ENCODE data around the gene CSN2.

The CSN2 gene, protein sequence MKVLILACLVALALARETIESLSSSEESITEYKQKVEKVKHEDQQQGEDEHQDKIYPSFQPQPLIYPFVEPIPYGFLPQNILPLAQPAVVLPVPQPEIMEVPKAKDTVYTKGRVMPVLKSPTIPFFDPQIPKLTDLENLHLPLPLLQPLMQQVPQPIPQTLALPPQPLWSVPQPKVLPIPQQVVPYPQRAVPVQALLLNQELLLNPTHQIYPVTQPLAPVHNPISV
- total RNA-seq = 0 reads per million in 9 experiments

DNA sequence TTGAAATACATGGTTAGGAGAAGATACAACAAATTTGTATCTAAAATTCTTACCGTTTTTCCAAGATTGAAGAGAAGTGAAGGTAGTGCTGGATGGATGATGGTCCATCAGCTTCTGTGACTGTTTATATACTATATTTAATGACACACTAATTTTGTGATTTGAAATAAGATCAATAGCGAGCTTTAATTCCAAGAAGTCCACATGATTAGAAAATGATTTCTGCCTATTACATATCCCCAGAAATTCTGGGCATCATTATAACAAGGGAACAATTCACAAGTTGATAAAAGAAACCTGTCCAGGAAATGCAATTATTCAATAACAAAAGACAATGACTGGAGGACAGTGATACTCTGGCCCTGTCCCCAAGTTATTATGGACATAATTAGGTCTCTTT, at the start of gene CSN2:
Gene CSN2, minus strand, starts transcription at position 101 of the 400 bp plus-strand sequence. CDS start 4,733 bp downstream, outside the sequence.
- no peaks in the 10 kb centered on the region for H3K4me1 Mint-ChIP-seq (ENCODE audit: low read depth in 2 of 2)
- H3K4me3 Mint-ChIP-seq = no peak within 1 kb of the TSS
- H3K36me3 Mint-ChIP-seq (ENCODE audit: insufficient read depth) = no peaks in the 10 kb centered on the region
- DNase-seq (no peak), ATAC-seq (replicated peaks) (no peak)
- no peak within 1 kb of the TSS for H3K27ac Mint-ChIP-seq
- peaks cover 0 to 8% of the 10 kb centered on the region in 2 donors for H3K9me3 Mint-ChIP-seq
- no peaks in the 10 kb centered on the region for H3K27me3 Mint-ChIP-seq

DNA sequence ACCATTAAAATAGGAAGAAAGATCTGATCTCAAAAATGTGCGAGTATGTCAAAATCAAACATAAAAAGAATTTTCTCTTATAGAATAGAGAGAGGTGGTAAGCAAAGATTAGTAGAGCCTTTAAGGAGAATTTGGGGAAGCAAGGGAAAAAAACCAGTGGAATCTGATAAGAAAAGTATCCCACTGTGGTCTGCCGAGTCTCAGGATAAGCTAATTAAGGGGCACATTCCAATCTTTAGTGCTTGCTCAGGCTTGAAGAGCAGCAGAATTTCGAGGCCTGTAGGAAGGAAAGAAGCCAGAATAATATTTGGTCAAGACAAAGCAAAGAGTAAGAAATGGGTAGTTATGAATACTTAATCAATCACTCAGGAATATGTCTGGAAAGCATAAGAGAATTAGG, 43.2 kb upstream of the CSN2 start:
- Mint-ChIP-seq H3K27ac (no peak overlapping the region), H3K4me3 (no peak overlapping the region), H3K27me3 (no peaks in the 10 kb centered on the region), H3K4me1 (ENCODE audit: low read depth in 2 of 2) (no peaks in the 10 kb centered on the region), H3K36me3 (ENCODE audit: insufficient read depth) (no peaks in the 10 kb centered on the region), H3K9me3 (peaks cover 3 to 25% of the 10 kb centered on the region in 2 donors)
- ATAC-seq (replicated peaks) (no peak), DNase-seq (no peak)

DNA sequence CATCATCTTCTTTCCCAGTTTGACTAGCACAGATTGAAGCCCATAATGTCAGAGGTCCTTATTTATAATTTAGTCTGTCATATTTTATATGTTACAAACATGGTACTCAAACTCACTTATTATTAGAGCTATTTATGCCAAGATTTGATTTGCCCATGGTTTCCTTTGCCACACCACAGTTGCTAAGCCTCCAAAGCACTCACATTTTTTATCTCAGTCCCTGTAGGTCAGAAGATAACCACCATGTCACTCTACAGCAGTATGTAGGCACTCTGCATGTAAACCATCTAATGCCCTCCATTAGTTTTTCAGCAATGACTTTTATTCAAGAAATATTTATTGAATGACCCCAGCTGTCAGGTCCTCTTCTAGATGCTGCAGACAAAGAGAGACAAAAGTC, 37.0 kb upstream of the CSN2 start:
- Mint-ChIP-seq H3K27me3 (no peaks in the 10 kb centered on the region), H3K36me3 (ENCODE audit: insufficient read depth) (no peaks in the 10 kb centered on the region), H3K4me3 (no peak overlapping the region), H3K4me1 (ENCODE audit: low read depth in 2 of 2) (no peaks in the 10 kb centered on the region), H3K27ac (no peak overlapping the region), H3K9me3 (peaks cover 0 to 5% of the 10 kb centered on the region in 2 donors)
- DNase-seq (no peak), ATAC-seq (replicated peaks) (no peak)

DNA sequence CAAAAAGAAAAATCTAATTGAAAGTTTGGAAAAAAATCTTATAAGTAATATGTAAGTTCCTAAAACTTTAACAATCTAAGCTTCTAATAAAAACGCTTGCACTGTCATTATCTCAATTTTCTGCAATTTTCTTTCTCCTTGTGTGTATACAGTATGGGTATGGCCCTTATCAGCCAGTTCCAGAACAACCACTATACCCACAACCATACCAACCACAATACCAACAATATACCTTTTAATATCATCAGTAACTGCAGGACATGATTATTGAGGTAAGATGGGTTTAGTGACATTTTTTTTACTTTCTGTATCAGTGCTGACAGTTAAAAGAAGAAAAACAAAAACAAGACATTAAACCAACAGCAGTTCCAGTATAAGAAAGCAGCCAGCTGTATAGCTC, 35.2 kb upstream of the CSN2 start:
- Mint-ChIP-seq H3K27ac (no peak overlapping the region), H3K36me3 (ENCODE audit: insufficient read depth) (no peaks in the 10 kb centered on the region), H3K4me3 (no peak overlapping the region), H3K4me1 (ENCODE audit: low read depth in 2 of 2) (no peaks in the 10 kb centered on the region), H3K9me3 (peaks cover 0 to 5% of the 10 kb centered on the region in 2 donors), H3K27me3 (no peaks in the 10 kb centered on the region)
- ATAC-seq (replicated peaks) (no peak), DNase-seq (no peak)

DNA sequence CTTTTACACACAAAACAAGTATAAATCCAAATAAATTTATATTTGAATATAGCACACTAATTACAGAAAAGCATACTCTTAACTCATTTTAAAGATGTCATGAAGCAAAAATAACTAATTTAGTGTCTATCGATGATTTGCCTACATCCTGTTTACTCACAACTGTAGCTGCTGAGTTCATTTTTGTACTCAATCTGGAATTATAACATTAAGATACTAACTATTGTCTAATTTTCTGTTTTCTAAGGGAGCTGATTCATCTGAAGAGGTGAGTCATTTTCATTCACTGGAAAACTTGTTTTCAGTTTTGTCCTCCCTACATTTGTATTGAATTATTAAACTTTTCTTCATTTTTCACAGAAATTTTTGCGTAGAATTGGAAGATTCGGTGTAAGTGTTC, 33.9 kb upstream of the CSN2 start:
- Mint-ChIP-seq H3K4me3 (no peak overlapping the region), H3K27me3 (no peaks in the 10 kb centered on the region), H3K4me1 (ENCODE audit: low read depth in 2 of 2) (no peaks in the 10 kb centered on the region), H3K36me3 (ENCODE audit: insufficient read depth) (no peaks in the 10 kb centered on the region), H3K9me3 (peaks cover 0 to 5% of the 10 kb centered on the region in 2 donors), H3K27ac (no peak overlapping the region)
- ATAC-seq (replicated peaks) (no peak), DNase-seq (no peak)

DNA sequence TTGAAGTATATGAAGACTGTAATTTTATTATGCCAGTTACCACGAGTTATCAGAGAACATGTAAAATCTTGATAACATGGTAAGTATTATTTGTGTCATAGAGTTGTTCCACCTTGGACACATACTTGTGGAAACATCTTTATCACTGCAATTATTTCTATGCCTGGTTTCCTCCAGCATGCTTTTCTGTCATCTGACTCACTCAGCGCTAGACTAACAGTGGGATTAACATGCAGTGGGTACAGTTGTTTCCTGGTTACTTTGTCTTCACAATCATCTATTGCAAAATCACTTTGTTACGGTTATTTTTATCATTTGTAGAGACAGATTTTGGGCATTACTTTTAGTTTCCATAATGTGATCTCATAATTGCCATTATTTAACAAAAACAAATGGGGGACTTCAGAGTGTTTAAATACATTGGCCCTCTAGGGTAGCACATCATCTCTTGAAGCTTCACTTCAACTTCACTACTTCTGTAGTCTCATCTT, 30.0 kb upstream of the CSN2 start, which contains the start of gene STATH:
Gene STATH, plus strand, starts transcription at position 441 of the 491 bp plus-strand sequence. CDS start 2,472 bp downstream, outside the sequence.
- Mint-ChIP-seq H3K27me3 (no peaks in the 10 kb centered on the region), H3K4me3 (no peak within 1 kb of the TSS), H3K36me3 (ENCODE audit: insufficient read depth) (no peaks in the 10 kb centered on the region), H3K27ac (no peak within 1 kb of the TSS), H3K4me1 (ENCODE audit: low read depth in 2 of 2) (no peaks in the 10 kb centered on the region), H3K9me3 (peaks cover 0 to 6% of the 10 kb centered on the region in 2 donors)
- DNase-seq (no peak), ATAC-seq (replicated peaks) (no peak)

DNA sequence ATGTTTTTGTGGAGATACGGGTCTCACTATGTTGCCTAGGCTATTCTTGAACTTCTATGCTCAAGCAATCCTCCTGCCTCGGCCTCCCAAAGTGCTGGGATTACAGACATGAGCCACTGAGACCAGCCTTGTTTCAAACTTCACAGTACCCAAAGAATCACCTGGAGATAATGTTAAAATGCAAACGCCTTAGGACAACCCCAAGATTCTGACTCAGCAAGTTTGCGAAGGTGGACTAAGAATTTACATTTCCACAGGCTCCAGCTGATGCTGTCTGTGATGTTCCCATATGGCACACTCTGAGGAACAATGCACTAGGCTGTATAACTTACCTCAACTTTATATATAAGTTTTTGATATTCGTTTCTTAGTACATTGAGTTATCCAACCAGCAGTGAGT, 29.3 kb upstream of the CSN2 start:
- Mint-ChIP-seq H3K9me3 (peaks cover 0 to 6% of the 10 kb centered on the region in 2 donors), H3K27ac (no peak overlapping the region), H3K36me3 (ENCODE audit: insufficient read depth) (no peaks in the 10 kb centered on the region), H3K27me3 (no peaks in the 10 kb centered on the region), H3K4me1 (ENCODE audit: low read depth in 2 of 2) (no peaks in the 10 kb centered on the region), H3K4me3 (no peak overlapping the region)
- ATAC-seq (replicated peaks) (no peak), DNase-seq (no peak)

DNA sequence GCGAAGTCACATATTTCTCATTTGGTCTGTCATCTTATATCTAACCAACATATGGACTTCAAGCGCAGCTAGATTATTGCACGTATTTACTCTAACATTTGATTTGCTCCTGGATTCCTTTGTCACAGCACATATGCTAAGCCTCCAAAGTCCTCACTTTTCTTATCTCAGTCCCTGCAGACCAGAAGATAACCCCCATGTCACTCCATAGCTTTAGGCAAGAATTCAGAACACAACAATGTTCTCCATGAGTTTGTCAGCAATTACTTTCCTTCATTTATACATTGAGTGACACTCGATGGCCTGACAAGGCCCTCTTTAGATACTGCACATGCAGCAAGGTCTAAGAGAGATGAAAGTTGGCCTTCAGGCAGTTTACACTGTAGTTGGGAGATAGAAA, 25.5 kb upstream of the CSN2 start:
- no peaks in the 10 kb centered on the region for H3K4me1 Mint-ChIP-seq (ENCODE audit: low read depth in 2 of 2)
- no peaks in the 10 kb centered on the region for H3K27me3 Mint-ChIP-seq
- H3K27ac Mint-ChIP-seq = no peak overlapping the region
- peaks cover 0 to 2% of the 10 kb centered on the region in 2 donors for H3K9me3 Mint-ChIP-seq
- DNase-seq (no peak), ATAC-seq (replicated peaks) (no peak)
- H3K4me3 Mint-ChIP-seq = no peak overlapping the region
- H3K36me3 Mint-ChIP-seq (ENCODE audit: insufficient read depth) = no peaks in the 10 kb centered on the region

DNA sequence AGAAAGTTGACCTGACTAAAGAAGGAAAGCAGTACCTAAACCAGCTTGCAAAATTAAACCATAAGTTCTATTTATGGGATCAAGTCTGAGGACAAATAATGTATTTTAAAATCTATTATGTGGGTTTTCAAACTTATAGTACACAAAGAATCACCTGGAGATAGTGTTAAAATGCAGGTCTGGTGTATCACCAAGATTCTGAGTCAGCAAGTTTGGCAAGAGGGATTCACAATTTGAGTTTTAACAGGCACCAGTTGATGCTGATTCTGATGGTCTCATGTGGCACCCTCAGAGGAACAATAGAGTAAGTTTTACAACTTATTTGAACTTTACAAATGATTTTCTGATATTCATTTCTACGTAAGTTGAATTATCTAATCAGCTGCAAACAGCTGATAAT, 21.1 kb upstream of the CSN2 start:
- Mint-ChIP-seq H3K27ac (no peak overlapping the region), H3K4me1 (ENCODE audit: low read depth in 2 of 2) (no peaks in the 10 kb centered on the region), H3K27me3 (no peaks in the 10 kb centered on the region), H3K36me3 (ENCODE audit: insufficient read depth) (peaks cover 2% of the 10 kb centered on the region), H3K4me3 (no peak overlapping the region), H3K9me3 (peaks cover 0 to 6% of the 10 kb centered on the region in 2 donors)
- ATAC-seq (replicated peaks) (no peak), DNase-seq (no peak)

DNA sequence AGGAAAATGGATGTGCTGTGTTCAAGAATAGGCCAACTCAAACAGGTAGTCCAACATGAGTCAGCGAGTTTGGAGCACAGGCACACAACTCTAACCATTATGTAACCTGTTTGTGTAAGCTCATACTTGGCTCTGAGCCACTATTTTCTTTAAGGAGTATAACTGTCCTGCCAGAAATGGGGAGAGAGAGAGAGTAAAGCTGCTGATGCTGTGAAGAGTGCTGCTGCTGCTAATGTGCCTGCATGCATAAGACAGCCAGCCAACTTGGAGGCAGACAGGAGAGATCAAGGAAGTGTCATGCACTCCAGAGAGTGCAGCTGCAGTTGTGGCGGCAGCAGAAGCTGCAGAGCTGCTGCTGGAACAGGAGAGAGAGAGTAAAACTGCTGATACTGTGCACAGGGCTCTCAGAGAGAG, 18.5 kb upstream of the CSN2 start:
- Mint-ChIP-seq H3K27me3 (no peaks in the 10 kb centered on the region), H3K9me3 (peaks cover 4 to 17% of the 10 kb centered on the region in 2 donors), H3K36me3 (ENCODE audit: insufficient read depth) (peaks cover 2% of the 10 kb centered on the region), H3K4me1 (ENCODE audit: low read depth in 2 of 2) (no peaks in the 10 kb centered on the region), H3K27ac (no peak overlapping the region), H3K4me3 (no peak overlapping the region)
- DNase-seq (no peak), ATAC-seq (replicated peaks) (no peak)

DNA sequence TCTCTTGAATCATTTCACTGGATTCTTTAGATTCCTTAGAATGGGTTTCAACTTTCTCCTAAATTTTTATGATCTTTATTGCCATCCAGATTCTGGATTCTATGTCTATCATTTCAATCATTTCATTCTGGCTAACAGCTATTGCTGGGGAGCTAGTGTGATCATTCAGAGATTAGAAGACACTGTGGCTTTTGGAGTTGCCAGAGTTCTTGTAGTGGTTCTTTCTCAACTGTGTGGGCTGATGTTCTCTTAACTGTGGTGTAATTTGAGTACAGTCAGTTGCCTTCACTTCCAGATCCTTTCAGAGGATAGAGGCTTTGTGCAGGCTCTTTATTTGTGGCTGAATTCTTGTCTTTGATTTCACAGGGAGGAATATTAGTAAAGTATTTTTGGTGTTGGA, 12.1 kb upstream of the CSN2 start:
- Mint-ChIP-seq H3K27ac (no peak overlapping the region), H3K36me3 (ENCODE audit: insufficient read depth) (no peaks in the 10 kb centered on the region), H3K4me1 (ENCODE audit: low read depth in 2 of 2) (no peaks in the 10 kb centered on the region), H3K27me3 (no peaks in the 10 kb centered on the region), H3K4me3 (no peak overlapping the region), H3K9me3 (peaks cover 7 to 24% of the 10 kb centered on the region in 2 donors)
- DNase-seq (no peak), ATAC-seq (replicated peaks) (no peak)

DNA sequence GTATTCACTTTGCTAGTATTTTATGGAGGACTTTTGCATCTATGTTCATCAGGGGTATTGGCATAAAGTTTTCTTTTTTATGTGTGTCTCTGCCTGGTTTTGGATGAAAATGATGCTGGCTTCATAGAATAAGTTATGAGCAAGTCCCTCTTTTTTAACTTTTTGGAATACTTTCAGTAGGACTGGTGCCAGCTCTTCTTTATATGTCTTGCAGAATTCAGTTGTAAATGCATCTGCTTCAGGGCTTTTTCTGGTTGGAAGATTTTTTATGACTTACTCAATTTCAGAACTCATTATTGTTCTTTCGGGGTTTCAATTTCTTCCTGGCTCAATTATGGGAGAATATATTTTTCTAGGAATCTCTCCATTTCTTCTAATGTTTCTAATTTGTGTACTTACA, 9.1 kb upstream of the CSN2 start:
- no peak for DNase-seq
- no peak for ATAC-seq (replicated peaks)
- peaks cover 4 to 15% of the 10 kb centered on the region in 2 donors for H3K9me3 Mint-ChIP-seq

DNA sequence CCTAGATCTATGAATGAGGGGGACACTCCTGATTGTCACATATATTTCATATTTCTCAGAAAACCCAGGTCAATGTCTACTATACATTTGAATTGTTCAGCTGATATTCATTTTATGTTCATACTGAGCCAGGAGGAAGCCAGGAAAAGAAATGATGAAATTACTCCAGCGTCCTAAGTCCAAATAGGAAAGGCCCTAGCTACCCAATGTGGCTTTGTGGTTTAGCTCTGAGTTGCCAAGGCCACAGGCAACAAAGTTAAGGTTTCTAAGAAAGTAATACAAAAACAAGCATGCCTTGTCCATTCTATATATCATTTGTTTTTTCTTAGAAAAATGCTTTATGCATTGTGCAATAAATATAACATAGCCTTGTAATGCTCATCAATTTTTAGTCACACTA, 4.5 kb upstream of the CSN2 start:
- H3K4me3 Mint-ChIP-seq = no peak overlapping the region
- peaks cover 0 to 10% of the 10 kb centered on the region in 2 donors for H3K9me3 Mint-ChIP-seq
- no peaks in the 10 kb centered on the region for H3K27me3 Mint-ChIP-seq
- no peak for ATAC-seq (replicated peaks)
- H3K27ac Mint-ChIP-seq = no peak overlapping the region
- no peak for DNase-seq
- no peaks in the 10 kb centered on the region for H3K4me1 Mint-ChIP-seq (ENCODE audit: low read depth in 2 of 2)
- no peaks in the 10 kb centered on the region for H3K36me3 Mint-ChIP-seq (ENCODE audit: insufficient read depth)

More for the DNA sequence above, 9.1 kb upstream of the CSN2 start:
- Mint-ChIP-seq H3K27ac (no peak overlapping the region), H3K36me3 (ENCODE audit: insufficient read depth) (no peaks in the 10 kb centered on the region), H3K4me1 (ENCODE audit: low read depth in 2 of 2) (no peaks in the 10 kb centered on the region), H3K27me3 (no peaks in the 10 kb centered on the region), H3K4me3 (no peak overlapping the region)

DNA sequence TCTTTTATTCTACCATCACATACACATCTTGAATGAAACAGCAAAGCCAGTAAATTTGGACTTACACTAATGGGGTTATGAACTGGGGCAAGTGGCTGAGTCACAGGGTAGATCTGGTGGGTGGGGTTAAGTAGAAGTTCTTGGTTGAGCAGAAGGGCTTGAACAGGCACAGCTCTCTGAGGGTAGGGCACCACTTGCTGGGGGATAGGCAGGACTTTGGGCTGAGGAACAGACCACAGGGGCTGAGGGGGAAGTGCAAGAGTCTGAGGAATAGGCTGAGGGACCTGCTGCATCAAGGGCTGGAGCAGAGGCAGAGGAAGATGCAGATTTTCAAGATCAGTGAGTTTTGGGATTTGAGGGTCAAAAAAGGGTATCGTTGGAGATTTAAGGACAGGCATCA, 8.3 kb downstream of the CSN2 start:
- DNase-seq (no peak), ATAC-seq (replicated peaks) (no peak)
- H3K9me3 Mint-ChIP-seq = peaks cover 5 to 7% of the 10 kb centered on the region in 2 donors
- no peaks in the 10 kb centered on the region for H3K4me1 Mint-ChIP-seq (ENCODE audit: low read depth in 2 of 2)
- H3K36me3 Mint-ChIP-seq (ENCODE audit: insufficient read depth) = no peaks in the 10 kb centered on the region
- H3K27ac Mint-ChIP-seq = peak overlapping the region in 1 of 2 donors; percentile 24
- no peak overlapping the region for H3K4me3 Mint-ChIP-seq
- H3K27me3 Mint-ChIP-seq = no peaks in the 10 kb centered on the region
